GM12878 (cell line): ENCODE results near the gene MICB. TPM values are rescaled to one million over a fixed set of nuclear protein-coding genes. Genes with fewer than 3 reads are reported as not detected.

ENCODE experiments used
- CBFB ChIP-seq: IDR thresholded peaks from 2 replicates; pipeline ENCODE4 v1.6.1; 2016; ENCODE audit warnings: antibody characterized with exemption, low read depth
- CBX3 ChIP-seq: fragments of 200-600 bp; sonication (generic); IDR thresholded peaks from 2 replicates; pipeline ENCODE4 v1.6.1; 2016; ENCODE audit warnings: low read depth, borderline replicate concordance
- CTCF ChIP-seq, 3 experiments: IDR thresholded peaks in 2 of 3; conservative IDR thresholded peaks in 1 of 3; 2 replicates each; pipeline ENCODE4 v1.5.1; 2011; ENCODE audit warnings: low read depth in 3 of 3, low read length in 3 of 3, mild to moderate bottlenecking in 3 of 3, control low read depth in 2 of 3, moderate library complexity in 2 of 3, inconsistent platforms in 1 of 3, mixed read lengths in 1 of 3; ENCODE audit not compliant: control insufficient read depth in 2 of 3, insufficient read depth in 1 of 3; ENCODE audit errors: extremely low read depth in 1 of 3
- IKZF2 ChIP-seq, 2 experiments: fragments of 450-650 bp; IDR thresholded peaks; 2 replicates each; pipeline ENCODE4 v1.6.1; 2017; ENCODE audit warnings: mild to moderate bottlenecking in 2 of 2, moderate library complexity in 2 of 2
- MYB ChIP-seq: fragments of 150-350 bp; IDR thresholded peaks from 2 replicates; pipeline ENCODE4 v1.6.1; 2014; ENCODE audit warnings: mild to moderate bottlenecking, low read depth, low read length, borderline replicate concordance
- NRF1 ChIP-seq: conservative IDR thresholded peaks from 2 replicates; pipeline ENCODE4 v1.6.1; 2011; ENCODE audit warnings: mild to moderate bottlenecking, low read depth, low read length, improper control_type of control experiment
- POLR2AphosphoS5 ChIP-seq: IDR thresholded peaks from 2 replicates; pipeline ENCODE4 v1.6.1; 2011; ENCODE audit warnings: mild to moderate bottlenecking, low read length, inconsistent platforms
- RB1 ChIP-seq: fragments of 450-650 bp; formaldehyde crosslinking; IDR thresholded peaks from 2 replicates; pipeline ENCODE4 v1.6.1; 2017; ENCODE audit warnings: mild to moderate bottlenecking, borderline replicate concordance
- RBBP5 ChIP-seq: fragments of 200-600 bp; sonication (generic); conservative IDR thresholded peaks from 2 replicates; pipeline ENCODE4 v1.6.1; 2016
- STAT1 ChIP-seq: fragments of 450-650 bp; conservative IDR thresholded peaks from 2 replicates; pipeline ENCODE4 v1.6.1; 2014; ENCODE audit warnings: antibody characterized with exemption, mild to moderate bottlenecking
- ZBED1 ChIP-seq: IDR thresholded peaks from 2 replicates; pipeline ENCODE4 v1.6.1; 2016; ENCODE audit warnings: borderline replicate concordance
- ZBTB11 ChIP-seq: fragments of 450-650 bp; formaldehyde crosslinking; IDR thresholded peaks from 2 replicates; pipeline ENCODE4 v1.5.0; 2022; ENCODE audit warnings: mild to moderate bottlenecking, missing genetic modification characterization
- polyA plus RNA-seq, 11 experiments: library from polyadenylated mRNA; depleted of rRNA in 4 of 11; unstranded in 6 of 11; stranded (reverse) in 5 of 11; fragments of >200 nt; fragmentation: Nextera tagmentation in 4 of 11; fragmentation: Illumina TruSeq in 1 of 11; extraction: Ambion mirVana in 4 of 11; extraction: Trizol in 1 of 11; gene quantifications; 1 replicate in 1 of 11; 2 replicates in 10 of 11; pipeline versions ENCODE4 v1.2.1 to v1.2.3, GENCODE V29; 2011 to 2016; ENCODE audit warnings: inconsistent platforms in 2 of 11, missing spikeins in 2 of 11, low read depth in 1 of 11
- total RNA-seq, 4 experiments: library from RNA; depleted of rRNA in 3 of 4; stranded (reverse); fragments of >200 nt in 3 of 4; fragmentation: Illumina TruSeq in 1 of 4; extraction: Trizol in 1 of 4; gene quantifications; 2 replicates each; pipeline versions ENCODE4 v1.2.1 to v1.2.3, GENCODE V29; 2013 to 2021
- TF ChIP-seq, protein P1 (sequence below): IDR thresholded peaks from 2 replicates; pipeline ENCODE4 v1.6.1; 2012; ENCODE audit warnings: mild to moderate bottlenecking, low read depth, low read length
- TF ChIP-seq, protein P2 (sequence below): IDR thresholded peaks from 2 replicates; pipeline ENCODE4 v1.6.1; 2011; ENCODE audit warnings: mild to moderate bottlenecking, low read depth, low read length, moderate library complexity; ENCODE audit not compliant: insufficient replicate concordance
- TF ChIP-seq, protein P3 (sequence below): fragments of 450-650 bp; IDR thresholded peaks from 2 replicates; pipeline ENCODE4 v1.6.1; 2017; ENCODE audit warnings: mild to moderate bottlenecking, low read depth, inconsistent platforms; ENCODE audit not compliant: poor library complexity, severe bottlenecking

Gene MICB
- total and polyA plus RNA-seq, 10 of the 15 experiments (the other 5 are each of a cell fraction or from before 2014, with no cell fraction given): 9.0 to 37.1 (median 17.8) TPM

DNA sequence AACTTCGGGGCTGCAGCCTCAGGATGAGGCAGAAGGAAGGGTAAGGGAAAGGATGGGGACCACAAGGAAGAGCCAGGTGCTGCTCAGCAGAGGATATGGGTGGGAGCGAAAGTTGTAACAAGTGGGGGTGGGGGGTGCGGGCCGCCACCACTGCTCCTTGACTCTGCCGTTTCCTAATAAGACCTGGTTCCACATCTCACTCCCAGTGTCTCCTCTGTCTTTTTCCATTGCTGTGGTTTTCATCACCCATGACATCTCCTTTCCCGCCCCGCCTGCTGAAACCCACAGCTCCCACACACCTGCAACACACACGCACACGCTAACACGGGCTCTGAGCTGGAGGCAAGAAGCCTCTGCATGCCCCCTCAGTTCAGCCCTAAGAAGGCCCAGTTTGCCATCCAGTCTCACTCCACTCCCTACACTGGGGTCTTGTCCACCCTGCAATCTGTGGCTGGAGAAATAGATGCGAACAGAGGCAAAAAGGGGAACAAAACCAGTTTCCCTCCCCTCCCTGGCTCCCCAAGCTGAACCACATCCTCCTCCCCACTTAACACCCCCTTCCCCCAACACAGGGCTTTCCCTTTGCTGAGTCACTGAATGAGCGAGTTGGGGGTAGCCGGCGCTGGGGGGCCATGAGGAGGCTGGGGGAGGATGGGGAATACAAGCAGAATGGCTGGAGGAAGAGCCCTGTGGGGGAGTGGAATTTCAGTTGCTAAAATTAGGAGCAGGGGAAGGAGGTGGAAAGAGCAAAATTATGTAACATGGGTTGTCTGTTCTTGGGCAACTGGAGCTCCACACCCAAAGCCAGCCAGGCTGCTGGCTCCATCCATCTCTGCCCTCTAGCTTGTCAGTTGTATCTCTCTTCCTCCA is 60.9 kb downstream of the MICB start (continued):
- TF ChIP-seq CTCF (IDR thresholded peaks at IDR 0.05 in 2 of 3, conservative IDR thresholded peaks at IDR 0.05 in 1 of 3; ENCODE audit: control insufficient read depth in 2 of 3, extremely low read depth in 1 of 3, insufficient read depth in 1 of 3, low read depth in 3 of 3, low read length in 3 of 3) (no peak), POLR2AphosphoS5 (peak; percentile 91), CBFB (peak; percentile 96), CBX3 (no peak), STAT1 (no peak), ZBED1 (peak; percentile 99), IKZF2 (IDR thresholded peaks at IDR 0.05) (peak; percentile 98 to 99), ZBTB11 (CRISPR knock-in tag) (no peak), NRF1 (no peak), RB1 (peak; percentile 72; the same call in 1 of the 2 replicates), MYB (no peak), RBBP5 (no peak)
- TF ChIP-seq, protein P1, sequence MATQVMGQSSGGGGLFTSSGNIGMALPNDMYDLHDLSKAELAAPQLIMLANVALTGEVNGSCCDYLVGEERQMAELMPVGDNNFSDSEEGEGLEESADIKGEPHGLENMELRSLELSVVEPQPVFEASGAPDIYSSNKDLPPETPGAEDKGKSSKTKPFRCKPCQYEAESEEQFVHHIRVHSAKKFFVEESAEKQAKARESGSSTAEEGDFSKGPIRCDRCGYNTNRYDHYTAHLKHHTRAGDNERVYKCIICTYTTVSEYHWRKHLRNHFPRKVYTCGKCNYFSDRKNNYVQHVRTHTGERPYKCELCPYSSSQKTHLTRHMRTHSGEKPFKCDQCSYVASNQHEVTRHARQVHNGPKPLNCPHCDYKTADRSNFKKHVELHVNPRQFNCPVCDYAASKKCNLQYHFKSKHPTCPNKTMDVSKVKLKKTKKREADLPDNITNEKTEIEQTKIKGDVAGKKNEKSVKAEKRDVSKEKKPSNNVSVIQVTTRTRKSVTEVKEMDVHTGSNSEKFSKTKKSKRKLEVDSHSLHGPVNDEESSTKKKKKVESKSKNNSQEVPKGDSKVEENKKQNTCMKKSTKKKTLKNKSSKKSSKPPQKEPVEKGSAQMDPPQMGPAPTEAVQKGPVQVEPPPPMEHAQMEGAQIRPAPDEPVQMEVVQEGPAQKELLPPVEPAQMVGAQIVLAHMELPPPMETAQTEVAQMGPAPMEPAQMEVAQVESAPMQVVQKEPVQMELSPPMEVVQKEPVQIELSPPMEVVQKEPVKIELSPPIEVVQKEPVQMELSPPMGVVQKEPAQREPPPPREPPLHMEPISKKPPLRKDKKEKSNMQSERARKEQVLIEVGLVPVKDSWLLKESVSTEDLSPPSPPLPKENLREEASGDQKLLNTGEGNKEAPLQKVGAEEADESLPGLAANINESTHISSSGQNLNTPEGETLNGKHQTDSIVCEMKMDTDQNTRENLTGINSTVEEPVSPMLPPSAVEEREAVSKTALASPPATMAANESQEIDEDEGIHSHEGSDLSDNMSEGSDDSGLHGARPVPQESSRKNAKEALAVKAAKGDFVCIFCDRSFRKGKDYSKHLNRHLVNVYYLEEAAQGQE: no peak
- TF ChIP-seq, protein P2, sequence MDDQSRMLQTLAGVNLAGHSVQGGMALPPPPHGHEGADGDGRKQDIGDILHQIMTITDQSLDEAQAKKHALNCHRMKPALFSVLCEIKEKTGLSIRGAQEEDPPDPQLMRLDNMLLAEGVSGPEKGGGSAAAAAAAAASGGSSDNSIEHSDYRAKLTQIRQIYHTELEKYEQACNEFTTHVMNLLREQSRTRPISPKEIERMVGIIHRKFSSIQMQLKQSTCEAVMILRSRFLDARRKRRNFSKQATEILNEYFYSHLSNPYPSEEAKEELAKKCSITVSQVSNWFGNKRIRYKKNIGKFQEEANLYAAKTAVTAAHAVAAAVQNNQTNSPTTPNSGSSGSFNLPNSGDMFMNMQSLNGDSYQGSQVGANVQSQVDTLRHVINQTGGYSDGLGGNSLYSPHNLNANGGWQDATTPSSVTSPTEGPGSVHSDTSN: no peak
- TF ChIP-seq, protein P3, sequence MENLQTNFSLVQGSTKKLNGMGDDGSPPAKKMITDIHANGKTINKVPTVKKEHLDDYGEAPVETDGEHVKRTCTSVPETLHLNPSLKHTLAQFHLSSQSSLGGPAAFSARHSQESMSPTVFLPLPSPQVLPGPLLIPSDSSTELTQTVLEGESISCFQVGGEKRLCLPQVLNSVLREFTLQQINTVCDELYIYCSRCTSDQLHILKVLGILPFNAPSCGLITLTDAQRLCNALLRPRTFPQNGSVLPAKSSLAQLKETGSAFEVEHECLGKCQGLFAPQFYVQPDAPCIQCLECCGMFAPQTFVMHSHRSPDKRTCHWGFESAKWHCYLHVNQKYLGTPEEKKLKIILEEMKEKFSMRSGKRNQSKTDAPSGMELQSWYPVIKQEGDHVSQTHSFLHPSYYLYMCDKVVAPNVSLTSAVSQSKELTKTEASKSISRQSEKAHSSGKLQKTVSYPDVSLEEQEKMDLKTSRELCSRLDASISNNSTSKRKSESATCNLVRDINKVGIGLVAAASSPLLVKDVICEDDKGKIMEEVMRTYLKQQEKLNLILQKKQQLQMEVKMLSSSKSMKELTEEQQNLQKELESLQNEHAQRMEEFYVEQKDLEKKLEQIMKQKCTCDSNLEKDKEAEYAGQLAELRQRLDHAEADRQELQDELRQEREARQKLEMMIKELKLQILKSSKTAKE: peak; percentile 80
